Cardiac muscle cell (in vitro differentiated cells and primary cell): ENCODE measurements around the gene C1orf74. TPM values are rescaled to one million over a fixed set of nuclear protein-coding genes. Genes with fewer than 3 reads are reported as not detected.
"Not testable (repeated sequence)": the region's sequence is repeated elsewhere in the genome, so short reads cannot be mapped to it uniquely, and the experiment has no call there.

Experiments used
- DNase-seq, 2 donors: peaks; one replicate each; pipeline versions ENCODE4 v3.0.0 to v3.0.0-alpha.2; 2010 to 2017; ENCODE audit warnings: low read depth in 1 of 2, low spot score in 1 of 2
- H3K27ac ChIP-seq: fragments of 200-600 bp; sonication (generic); 2 replicates; pipeline ENCODE4 v1.5.1; 2016
- H3K27me3 ChIP-seq: fragments of 200-600 bp; sonication (generic); 2 replicates; pipeline ENCODE4 v1.6.0; 2016; ENCODE audit warnings: control low read depth
- H3K36me3 ChIP-seq: fragments of 200-600 bp; sonication (generic); 2 replicates; pipeline ENCODE4 v1.5.1; 2016; ENCODE audit warnings: control low read depth
- H3K4me1 ChIP-seq: fragments of 200-600 bp; sonication (generic); 2 replicates; pipeline ENCODE4 v1.8.1; 2017; ENCODE audit warnings: low read depth, mild to moderate bottlenecking, mixed run types
- H3K4me3 ChIP-seq: fragments of 200-600 bp; sonication (generic); 2 replicates; pipeline ENCODE4 v1.5.1; 2016; ENCODE audit warnings: mild to moderate bottlenecking
- H3K9me3 ChIP-seq: fragments of 200-600 bp; sonication (generic); 2 replicates; pipeline ENCODE4 v1.5.1; 2017; ENCODE audit warnings: low read depth, mild to moderate bottlenecking, control low read depth
- CTCF ChIP-seq: IDR thresholded peaks from 2 replicates; pipeline ENCODE4 v1.5.1; 2012; ENCODE audit warnings: low read depth, mild to moderate bottlenecking, low read length
- polyA plus RNA-seq: library from polyadenylated mRNA; unstranded; fragments of >200 nt; fragmentation: Nextera tagmentation; extraction: Ambion mirVana; gene quantifications from 2 replicates; pipeline ENCODE4 v1.2.1, GENCODE V29; 2016
- total RNA-seq: library from RNA; depleted of rRNA; stranded (reverse); fragments of >200 nt; gene quantifications from 2 replicates; pipeline ENCODE4 v1.2.3, GENCODE V29; 2016

C1orf74 gene
- total and polyA plus RNA-seq, 2 experiments from 2014 or later = 3.6 to 4.4 TPM

- DNase-seq = no peak
- Histone ChIP-seq H3K9me3 (no peaks in the 10 kb centered on the region), H3K36me3 (no peaks in the 10 kb centered on the region), H3K27ac (no peak overlapping the region), H3K4me1 (peaks cover 13% of the 10 kb centered on the region), H3K27me3 (peaks cover 40% of the 10 kb centered on the region), H3K4me3 (no peak overlapping the region)
- TF ChIP-seq CTCF = no peak
Observed at GRCh38 chr1:209803568-209803967, 19.2 kb upstream of the C1orf74 start.

- Histone ChIP-seq H3K36me3 (no peaks in the 10 kb centered on the region), H3K27ac (no peak overlapping the region), H3K27me3 (peaks cover 40% of the 10 kb centered on the region), H3K4me3 (no peak overlapping the region), H3K9me3 (no peaks in the 10 kb centered on the region), H3K4me1 (peaks cover 6% of the 10 kb centered on the region)
- DNase-seq = no peak
- no peak for TF ChIP-seq CTCF
Observed at GRCh38 chr1:209802780-209803152, 18.4 kb upstream of the C1orf74 start.

GRCh38 chr1:209802117-209802779 is 17.9 kb upstream of the C1orf74 start:
- Histone ChIP-seq H3K4me3 (no peak overlapping the region), H3K36me3 (no peaks in the 10 kb centered on the region), H3K27me3 (peaks cover 40% of the 10 kb centered on the region), H3K4me1 (peaks cover 3% of the 10 kb centered on the region), H3K27ac (no peak overlapping the region), H3K9me3 (no peaks in the 10 kb centered on the region)
- no peak for TF ChIP-seq CTCF
- no peak for DNase-seq

- no peak for TF ChIP-seq CTCF
- Histone ChIP-seq H3K9me3 (no peaks in the 10 kb centered on the region), H3K4me3 (no peak overlapping the region), H3K4me1 (peaks cover 6% of the 10 kb centered on the region), H3K36me3 (no peaks in the 10 kb centered on the region), H3K27me3 (peaks cover 40% of the 10 kb centered on the region), H3K27ac (no peak overlapping the region)
- no peak for DNase-seq
Observed at GRCh38 chr1:209800984-209801834, 16.9 kb upstream of the C1orf74 start.

- DNase-seq = no peak
- no peak for TF ChIP-seq CTCF
Observed at GRCh38 chr1:209797978-209798639, 13.8 kb upstream of the C1orf74 start.

GRCh38 chr1:209793711-209794110 is 9.4 kb upstream of the C1orf74 start:
- peaks cover 11% of the 10 kb centered on the region for H3K4me1 ChIP-seq
- not testable (repeated sequence) for DNase-seq, H3K27ac ChIP-seq, H3K9me3 ChIP-seq, H3K36me3 ChIP-seq, H3K4me3 ChIP-seq
- peaks cover 32% of the 10 kb centered on the region for H3K27me3 ChIP-seq

More at GRCh38 chr1:209797978-209798639, 13.8 kb upstream of the C1orf74 start:
- no peak overlapping the region for H3K27ac ChIP-seq
- no peaks in the 10 kb centered on the region for H3K36me3 ChIP-seq
- H3K9me3 ChIP-seq = no peaks in the 10 kb centered on the region
- H3K4me1 ChIP-seq = peaks cover 11% of the 10 kb centered on the region
- H3K4me3 ChIP-seq = no peak overlapping the region
- H3K27me3 ChIP-seq = peaks cover 11% of the 10 kb centered on the region
